Measurements from ENCODE around the gene FMR1. TPM values are rescaled to one million over a fixed set of nuclear protein-coding genes. Genes with fewer than 3 reads are reported as not detected.

FMR1 gene
- total RNA-seq, 1 donor from 2014 or later, result 59.8 TPM

- DNase-seq (ENCODE audit: low spot score), result no peak
These were observed 4.8 kb downstream of the FMR1 start for GRCh38 chrX:147916375-147916968.

- no peak for DNase-seq (ENCODE audit: low spot score)
These were observed 6.3 kb downstream of the FMR1 start for GRCh38 chrX:147917700-147918695.

- DNase-seq (ENCODE audit: low spot score), result no peak
These were observed 8.5 kb downstream of the FMR1 start for GRCh38 chrX:147920161-147920666.

- no peak for DNase-seq (ENCODE audit: low spot score)
These were observed 11.9 kb downstream of the FMR1 start for GRCh38 chrX:147923605-147924004.

GRCh38 chrX:147927256-147927655, 15.5 kb downstream of the FMR1 start:
- no peak for DNase-seq (ENCODE audit: low spot score)

- no peak for DNase-seq (ENCODE audit: low spot score)
These were observed 22.1 kb downstream of the FMR1 start for GRCh38 chrX:147933815-147934214.

- DNase-seq (ENCODE audit: low spot score), result no peak
These were observed 23.5 kb downstream of the FMR1 start for GRCh38 chrX:147935156-147935758.

GRCh38 chrX:147945286-147945685, 33.6 kb downstream of the FMR1 start:
- no peak for DNase-seq (ENCODE audit: low spot score)

- DNase-seq (ENCODE audit: low spot score), result no peak
These were observed 36.8 kb downstream of the FMR1 start for GRCh38 chrX:147948531-147948930.

GRCh38 chrX:147950352-147950751, 38.6 kb downstream of the FMR1 start:
- no peak for DNase-seq (ENCODE audit: low spot score)

- DNase-seq (ENCODE audit: low spot score), result no peak
These were observed 42.3 kb downstream of the FMR1 start for GRCh38 chrX:147953976-147954375.

GRCh38 chrX:147957291-147957690, 45.6 kb downstream of the FMR1 start:
- DNase-seq (ENCODE audit: low spot score), result no peak

GRCh38 chrX:147958291-147958690, 46.6 kb downstream of the FMR1 start:
- DNase-seq (ENCODE audit: low spot score), result no peak

- DNase-seq (ENCODE audit: low spot score), result no peak
These were observed 49.0 kb downstream of the FMR1 start for GRCh38 chrX:147960722-147961121.

- no peak for DNase-seq (ENCODE audit: low spot score)
These were observed 50.8 kb downstream of the FMR1 start for GRCh38 chrX:147962476-147962875.

GRCh38 chrX:147978931-147979330, 67.2 kb downstream of the FMR1 start:
- DNase-seq (ENCODE audit: low spot score), result no peak

GRCh38 chrX:147981038-147981752, 69.5 kb downstream of the FMR1 start, which contains the start of gene FMR1NB:
Gene FMR1NB (plus strand): TSS chrX:147981337. CDS start chrX:147981403, 66 bp downstream.
- DNase-seq (ENCODE audit: low spot score), result no peak

Data from ureter (tissue), 1 donor.